HG03025 (cell line): ENCODE results near the gene SGMS1.
"Not testable (repeated sequence)": the region's sequence is repeated elsewhere in the genome, so short reads cannot be mapped to it uniquely, and the experiment has no call there.

Experiments
- ATAC-seq: cut with Tn5 transposase; IDR thresholded peaks from one replicate; pipeline ENCODE4 v1.9.1; 2021; ENCODE audit warnings: mild to moderate bottlenecking, moderate library complexity; ENCODE audit not compliant: unreplicated experiment, low FRiP score

Gene SGMS1

DNA sequence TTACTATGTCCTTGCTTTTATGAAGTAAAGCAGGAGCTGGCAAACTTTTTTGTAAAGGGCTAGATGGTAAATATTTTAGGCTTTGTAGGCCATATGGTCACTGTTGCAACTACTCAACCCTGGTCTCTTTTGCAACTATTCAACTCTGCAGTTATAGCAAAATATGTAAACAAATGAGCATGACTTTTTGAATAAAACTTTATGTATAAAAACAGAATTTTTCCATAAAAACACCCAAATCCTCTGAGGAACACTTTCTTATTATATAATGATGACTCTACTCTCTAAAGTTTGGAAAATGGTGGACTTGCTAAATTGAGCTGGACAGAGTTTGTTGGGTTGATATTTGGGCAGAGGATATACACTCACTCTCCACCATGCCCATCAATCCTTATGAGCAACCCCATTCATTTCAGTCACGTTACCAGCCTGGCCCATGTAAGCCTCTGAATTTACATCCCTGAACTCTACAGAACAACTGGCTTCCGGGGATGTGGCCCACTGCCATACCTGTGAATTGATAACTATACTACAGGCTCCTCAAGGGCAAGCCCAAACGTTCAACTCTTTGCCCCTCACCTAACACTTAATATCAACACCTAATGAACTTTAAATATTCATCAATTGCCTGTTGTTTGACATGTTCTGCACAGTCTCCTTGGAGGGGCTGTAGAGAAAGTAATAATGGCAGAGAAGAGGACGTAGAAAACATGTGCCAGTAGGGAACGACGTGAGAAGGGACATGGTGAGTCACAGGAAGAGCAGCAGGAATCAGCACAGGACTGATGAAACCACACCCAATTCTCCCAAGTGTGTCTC lies 37.6 kb downstream of the SGMS1 start:
- no peak for ATAC-seq

DNA sequence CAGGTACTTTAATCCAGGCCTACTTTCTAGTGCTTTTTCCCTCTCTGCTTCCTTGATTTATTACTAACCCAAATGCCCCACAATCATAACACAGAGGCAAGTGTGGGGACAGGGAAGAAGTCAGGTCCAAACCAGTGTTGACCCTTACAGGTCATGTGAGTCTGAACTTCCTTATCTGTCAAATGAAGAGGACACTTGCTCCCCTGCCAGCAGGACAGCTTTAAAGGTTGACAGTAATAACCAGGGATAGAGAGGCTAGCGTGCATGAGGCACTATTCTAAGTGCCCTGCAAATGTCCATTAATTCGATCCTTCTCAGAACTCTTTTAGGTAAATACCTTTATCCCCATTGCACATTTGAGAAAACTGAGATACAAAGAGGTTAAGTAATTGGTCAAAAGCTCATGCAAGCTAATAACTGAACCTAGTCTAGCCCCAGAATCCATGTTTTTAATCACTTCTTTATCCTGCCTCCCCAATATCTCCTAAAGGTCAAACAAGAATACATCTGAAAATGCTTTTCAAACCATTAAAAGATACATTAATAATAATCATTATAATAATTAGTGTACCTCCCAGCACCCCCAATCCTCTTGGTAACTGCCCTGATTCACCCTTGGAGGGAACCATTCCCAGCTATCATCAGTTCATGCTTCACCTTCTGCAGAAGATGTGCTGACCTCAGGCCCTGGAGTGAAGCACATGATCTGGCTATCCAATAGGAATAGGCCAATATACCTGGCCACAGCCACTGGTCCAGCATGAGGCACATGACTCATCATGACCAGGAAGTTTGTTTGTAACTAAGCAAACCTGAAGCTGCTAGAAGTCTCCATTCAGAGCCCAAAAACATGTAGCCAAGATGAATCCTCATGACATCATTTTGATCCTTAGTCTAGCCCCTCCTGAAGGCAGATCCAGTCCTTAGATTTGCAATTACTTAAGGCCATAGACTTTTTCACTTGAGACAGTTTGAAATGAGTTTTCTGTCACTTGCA lies 40.7 kb downstream of the SGMS1 start:
- ATAC-seq, result no peak

DNA sequence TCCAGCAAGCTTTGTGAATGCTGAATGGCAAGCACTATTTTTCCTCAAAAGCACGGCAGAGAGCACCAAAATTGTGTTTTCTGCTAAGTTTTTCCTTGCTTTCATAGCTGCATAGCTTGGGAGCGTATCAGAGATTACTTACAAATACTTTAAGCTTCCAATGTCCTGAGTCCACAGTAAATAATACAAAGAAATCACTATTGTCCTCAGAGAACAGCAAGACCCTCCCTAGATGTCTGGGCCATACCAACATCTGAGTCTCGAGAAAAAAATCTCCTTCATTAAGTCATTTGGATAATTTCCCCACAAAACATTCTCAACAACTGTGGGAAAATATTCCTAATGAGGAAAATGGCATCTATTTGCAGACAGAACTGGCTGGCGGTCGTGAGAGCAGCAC lies 41.7 kb downstream of the SGMS1 start:
- ATAC-seq, result no peak

DNA sequence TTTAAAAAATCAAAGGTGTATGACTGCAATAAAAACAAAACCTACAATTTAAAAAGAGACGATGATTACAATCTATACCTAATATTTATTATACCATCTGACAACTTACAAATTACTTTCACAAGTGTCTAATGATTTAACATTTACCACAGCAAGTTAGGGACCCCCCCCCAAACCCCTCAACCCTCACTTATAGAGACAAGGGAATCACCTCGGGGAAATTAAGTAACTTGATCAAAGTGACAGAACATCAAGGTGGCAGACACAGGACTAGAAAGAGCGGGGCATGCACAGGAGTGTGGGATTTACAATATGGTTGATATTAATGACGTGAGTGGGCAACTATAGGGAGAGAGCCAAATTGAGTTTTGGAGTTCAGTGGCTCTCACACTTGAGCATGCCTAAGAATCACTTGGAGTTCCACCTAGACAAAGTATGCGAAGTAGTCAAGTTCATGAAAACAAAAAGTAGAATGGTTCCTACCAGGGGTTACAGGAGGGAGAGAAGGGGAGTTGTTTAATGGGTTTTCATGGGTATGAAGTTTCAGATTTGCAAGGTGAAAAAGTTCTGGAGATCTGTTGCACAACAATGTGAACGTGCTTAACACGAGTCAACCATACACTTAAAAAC lies 43.4 kb downstream of the SGMS1 start:
- ATAC-seq, result no peak

DNA sequence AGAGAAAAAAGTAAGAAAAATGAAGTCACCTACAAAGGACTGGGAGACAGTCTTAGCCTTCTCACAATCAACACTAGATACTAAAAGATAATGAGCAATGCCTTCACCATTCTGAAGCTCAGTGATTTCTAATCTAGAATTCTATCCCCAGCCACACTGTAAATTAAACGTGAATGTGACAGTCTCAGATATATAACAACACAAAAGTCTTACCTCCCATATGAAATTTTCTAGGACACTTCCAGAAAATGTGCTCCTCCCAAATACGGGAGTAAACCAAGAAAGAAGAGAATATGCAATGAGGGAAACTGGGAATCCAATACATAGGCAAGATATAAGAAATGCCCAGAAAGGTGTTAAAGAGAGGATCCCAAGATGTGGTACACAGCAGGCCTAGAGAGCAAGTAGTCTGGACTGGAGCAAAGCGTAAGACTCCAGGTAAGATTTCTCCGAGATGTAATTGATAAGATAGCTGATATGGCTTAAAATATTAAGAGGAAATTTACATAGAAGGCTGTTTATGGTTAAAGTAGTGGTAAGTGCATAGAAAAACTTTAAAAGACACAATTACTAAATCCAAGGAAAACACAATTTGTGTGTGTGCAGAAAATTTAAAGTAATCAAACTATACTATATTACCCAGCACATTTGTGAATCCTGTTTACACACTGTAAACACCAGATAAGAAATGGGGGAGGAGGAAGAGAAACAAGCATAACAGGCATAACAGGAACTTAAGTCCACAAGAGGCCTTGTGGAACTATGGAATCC lies 44.1 kb downstream of the SGMS1 start:
- no peak for ATAC-seq

DNA sequence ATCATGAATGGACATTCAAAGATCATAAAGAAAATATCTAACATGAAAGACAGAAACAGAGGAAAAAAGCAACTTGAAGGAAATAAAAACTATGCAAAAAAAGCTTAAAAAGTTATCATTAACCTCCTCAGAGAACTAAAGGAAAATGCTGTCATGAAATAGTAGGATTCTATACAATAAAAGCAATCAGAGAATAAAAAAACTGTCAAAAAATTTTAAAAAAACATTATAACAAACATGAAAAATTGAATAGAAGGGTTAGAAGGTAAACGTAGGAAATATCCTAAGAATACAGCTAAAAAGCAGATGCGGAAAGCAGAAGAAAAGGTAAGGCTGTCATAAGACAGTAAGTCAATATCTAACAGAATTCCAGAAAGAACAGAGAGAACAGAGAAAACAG lies 44.8 kb downstream of the SGMS1 start:
- ATAC-seq, result no peak

DNA sequence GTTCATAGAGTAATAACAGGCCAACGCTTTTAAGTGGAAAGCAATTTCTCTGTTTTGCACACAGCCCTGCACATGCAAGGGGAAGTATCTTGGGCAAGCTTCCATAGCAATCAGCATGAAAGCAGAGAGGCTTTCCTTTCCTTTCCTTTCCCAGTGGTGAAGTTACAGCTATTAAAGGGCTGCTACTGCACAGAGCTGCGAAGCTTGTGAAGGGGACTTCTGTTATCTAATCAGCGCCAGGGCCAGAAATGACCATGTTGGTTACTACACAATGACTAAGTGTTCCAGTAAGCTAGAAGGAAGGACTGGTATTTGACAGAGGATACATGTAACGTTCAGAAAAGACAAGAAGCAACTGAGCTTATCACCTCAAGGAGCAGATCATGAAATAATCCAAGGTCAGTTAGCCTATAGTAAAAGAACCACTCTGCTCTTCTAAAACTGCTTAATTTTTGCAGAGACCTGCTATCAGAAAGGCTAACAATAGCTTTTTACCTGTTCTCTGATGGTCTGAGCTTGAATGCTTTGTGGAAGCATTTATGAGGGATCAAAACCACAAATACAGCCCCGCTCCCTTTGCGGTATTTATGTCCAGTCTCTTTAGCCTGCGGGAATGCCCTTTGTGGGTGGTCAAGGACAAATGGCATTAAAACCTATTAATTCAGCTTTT lies 45.9 kb downstream of the SGMS1 start:
- ATAC-seq, result no peak

DNA sequence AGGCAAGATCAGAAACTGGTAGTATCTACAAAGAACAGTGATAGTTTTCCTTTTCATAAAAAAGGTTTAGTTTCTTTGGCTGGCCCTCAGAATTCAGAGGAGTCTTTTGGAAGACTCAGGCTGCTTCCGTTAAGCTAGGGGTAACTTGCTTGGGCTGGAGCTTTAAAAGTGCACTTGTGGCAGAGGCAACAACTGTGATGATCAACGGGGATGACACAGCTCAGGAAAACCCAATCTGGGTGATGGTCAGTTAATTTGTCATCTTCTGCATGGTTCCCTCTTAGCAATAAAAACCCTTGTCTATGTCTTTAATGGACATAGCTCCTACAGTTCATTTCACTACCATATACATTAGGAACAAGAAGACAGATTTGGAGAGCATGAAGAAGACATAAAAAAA lies 46.7 kb downstream of the SGMS1 start:
- no peak for ATAC-seq

DNA sequence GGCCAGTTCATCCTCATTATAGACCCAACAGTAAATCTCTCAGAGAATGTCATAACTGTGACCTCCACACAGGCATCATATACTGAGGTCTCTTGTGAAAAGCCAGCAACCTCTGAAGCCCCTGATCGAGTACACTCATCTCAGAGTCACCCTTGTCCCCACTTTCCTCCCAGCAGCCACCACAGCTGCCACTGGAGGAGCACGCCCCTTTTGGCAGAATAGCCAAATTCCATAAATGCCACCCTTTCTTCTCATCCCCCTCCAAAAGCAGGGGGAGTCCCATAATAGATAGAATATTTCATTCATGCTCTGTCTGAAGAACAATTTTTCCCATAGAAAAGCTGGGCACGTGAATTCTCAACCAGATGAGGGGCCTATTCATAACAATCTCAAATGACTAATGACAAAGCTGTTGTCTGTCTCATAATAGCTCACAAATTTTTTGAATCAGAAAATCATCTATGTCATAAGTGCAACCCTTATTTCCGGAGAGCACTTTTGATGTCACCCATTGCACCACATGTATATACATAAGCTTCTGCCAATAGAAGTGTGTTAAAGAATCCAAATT lies 47.4 kb downstream of the SGMS1 start:
- ATAC-seq, result no peak

DNA sequence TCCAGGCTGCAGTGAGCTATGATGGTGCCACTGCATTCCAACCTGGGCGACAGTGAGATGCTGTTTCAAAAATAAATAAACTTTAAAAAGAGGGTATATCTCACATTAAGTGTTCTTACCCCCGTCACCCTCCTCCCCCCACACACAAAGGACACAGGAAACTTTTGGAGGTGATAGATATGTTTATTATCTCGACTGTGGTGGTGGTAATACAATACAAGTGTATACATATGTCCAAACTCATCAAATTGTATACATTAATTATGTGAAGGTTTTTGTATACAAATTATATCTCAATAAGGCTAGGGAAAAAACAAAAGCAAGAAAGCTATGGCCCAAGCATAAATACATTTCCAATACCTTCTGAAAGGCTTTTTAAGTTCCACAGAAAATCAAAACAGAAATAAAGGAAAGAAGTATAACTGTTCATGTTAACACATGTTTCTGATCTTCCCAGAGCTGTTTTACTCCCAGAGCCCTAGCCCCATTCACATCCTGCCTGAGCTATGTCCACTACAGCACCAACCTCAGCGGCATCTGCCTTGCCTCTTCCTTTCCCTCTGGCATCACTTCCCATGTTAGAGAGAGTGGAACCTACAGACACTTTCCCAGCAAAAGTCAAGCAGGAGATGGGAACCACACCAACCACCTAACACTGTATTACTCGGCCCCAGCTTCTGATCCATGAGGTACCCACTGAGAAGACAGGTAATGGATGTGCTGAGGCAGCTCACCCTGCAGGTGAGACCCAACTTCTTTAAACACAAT lies 48.1 kb downstream of the SGMS1 start:
- ATAC-seq, result no peak

DNA sequence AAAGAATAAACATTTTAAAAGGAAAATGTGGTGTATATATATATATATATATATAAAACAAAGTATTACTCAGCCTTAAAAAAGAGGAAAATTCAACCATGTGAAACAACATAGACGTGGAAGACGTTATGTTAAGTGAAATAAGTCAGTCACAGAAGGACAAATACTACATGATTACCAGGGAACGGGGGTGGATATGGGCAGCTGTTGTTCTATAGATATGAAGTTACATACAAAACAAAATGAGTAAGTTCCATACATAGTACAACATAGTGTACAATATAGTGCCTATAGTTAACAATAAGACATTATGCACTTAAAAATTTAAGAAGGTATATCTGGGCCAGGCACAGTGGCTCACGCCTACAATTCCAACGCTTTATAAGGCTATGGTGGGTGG lies 48.8 kb downstream of the SGMS1 start:
- no peak for ATAC-seq

DNA sequence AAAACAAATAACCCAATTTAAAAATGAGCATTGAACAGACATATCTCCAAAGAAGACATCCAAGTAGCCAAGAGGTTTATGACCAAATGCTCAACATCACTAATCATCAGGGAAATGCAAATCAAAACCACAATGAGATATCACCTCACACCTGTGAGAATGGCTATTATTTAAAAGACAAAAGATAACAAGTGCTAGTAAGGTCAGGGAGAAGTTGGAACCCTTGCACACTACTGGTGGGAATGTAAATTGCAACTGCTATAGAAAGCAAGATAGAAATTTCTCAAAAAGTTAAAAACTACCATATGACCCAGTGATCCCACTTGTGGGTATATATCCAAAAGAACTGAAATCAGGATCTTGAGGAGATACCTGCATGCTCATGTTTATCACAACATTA lies 49.5 kb downstream of the SGMS1 start:
- no peak for ATAC-seq

DNA sequence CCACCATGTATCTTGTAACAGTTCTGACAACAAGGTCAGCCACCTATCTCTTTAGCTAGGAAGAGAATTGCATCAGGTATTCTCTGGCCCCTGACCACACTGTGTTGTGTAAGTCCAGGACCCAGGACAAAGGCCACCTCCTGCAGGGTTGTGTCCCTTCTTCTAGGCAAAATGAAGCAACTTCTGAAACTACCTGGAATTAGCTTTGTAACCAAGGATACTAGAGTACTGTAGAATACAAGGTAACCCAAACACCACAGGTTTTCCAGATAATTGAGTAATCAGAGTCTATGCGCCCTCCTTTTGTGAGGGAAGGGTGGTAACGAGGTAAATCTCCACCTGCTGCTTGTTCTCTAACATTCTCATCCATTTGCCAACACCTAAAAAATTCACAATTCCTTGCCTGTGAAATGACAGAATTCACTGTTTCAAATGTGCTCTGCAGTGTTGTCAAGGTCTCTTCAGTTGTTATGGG lies 51.7 kb downstream of the SGMS1 start:
- ATAC-seq, result no peak

DNA sequence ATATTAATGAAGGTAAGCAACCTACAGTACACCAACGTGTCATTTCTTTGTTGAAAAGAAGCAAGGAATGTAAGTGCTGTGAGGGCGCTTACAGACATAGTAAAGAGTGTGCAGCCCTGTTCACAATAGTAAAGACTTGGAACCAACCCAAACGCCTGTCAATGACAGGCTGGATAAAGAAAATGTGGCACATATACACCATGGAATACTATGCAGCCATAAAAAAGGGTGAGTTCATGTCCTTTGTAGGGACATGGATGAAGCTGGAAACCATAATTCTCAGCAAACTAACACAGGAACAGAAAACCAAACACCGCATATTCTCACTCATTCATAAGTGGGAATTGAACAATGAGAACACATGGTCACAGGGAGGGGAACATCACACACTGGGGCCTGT lies 55.0 kb downstream of the SGMS1 start:
- not testable (repeated sequence) for ATAC-seq

DNA sequence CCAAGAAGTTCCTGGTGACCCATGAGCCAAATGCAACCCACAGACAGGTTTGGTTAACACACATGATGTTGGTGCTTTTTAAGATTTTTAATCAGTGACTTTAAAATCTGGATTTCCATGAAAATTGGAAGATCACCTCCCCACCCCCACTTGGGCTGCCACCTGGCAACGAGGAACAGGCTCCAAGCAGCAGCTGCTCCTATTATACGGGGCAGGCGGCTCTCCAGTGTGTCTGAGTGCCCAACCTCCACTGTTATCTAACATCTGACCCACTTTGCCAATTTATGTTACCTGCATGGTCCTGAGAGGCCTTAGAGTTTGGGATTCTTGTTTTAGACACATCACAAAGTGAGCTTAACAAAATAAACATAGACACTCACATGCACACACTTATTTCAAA lies 56.4 kb downstream of the SGMS1 start:
- ATAC-seq, result no peak

DNA sequence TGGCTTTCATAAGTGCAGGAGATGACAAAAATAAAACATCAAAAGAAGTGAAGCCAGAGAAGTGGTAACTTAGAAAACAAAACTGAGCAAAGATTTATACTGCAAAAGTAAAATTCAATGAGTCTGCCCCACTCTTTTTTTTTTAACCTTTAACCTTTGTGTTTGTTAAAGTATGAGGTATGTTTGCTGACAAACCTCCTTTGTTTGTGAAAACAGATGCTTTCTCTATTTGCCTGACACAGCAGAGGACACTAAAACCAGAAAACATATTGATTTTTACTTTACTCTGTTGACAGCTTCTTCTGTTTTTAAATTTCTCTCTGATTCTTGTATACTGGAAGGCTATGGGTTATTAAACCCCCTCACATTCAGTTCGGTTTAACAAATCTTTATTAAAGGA lies 57.6 kb downstream of the SGMS1 start:
- no peak for ATAC-seq

DNA sequence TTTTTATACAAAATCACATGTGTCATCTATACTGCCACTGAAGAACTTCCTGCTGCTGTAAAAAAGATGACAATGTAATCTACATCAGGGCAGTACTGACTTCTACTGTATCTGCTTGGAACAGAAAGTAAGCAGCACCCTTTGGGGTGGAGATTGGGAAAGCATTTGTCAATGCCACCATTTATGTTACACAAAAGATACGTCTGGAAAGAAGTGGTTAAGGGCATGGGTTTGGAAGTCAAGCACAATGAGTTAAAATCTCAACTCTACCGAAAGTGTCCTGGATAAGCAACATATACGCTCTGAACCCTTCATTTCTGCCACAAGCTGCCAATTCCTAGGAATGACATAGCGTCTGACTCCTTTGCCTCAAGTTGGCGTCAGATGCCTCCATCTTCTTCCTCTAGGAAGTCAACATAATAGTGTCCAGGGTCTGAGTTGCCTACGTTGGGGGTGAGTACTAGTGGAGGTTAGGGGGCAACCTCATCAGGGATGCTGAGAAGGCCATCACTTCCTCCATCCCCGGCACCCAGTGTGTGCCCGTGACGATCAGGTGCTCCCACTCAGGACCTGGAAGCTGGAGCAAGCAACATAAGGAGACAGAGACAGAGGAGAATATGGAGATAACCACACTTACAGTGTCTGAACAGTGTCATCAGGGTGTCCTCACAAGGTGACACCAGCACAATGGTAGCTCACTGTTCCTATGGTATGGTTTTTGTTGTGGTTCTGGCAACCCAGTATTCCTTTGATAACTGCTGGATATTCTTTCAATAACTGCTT lies 58.3 kb downstream of the SGMS1 start:
- no peak for ATAC-seq

DNA sequence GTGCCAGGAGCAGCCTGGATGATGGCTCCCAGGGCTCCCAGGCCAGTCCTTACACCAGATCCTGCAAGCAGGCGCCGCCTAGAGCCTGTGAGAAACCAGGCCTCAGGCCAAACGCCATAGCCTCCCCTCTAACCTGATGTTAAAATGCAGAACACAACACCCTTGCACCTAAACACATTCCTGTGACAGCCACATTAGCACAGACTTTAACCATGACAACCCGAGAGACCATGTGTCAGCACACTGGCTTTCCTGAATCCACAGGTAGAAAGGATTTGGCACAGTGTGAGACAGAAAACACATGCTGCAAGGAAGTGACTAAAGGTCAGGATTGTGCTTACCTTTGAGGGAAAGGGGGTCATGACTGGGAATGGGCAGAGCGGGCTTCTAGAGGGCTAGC lies 59.9 kb downstream of the SGMS1 start:
- no peak for ATAC-seq
